Activated CD8-positive, alpha-beta memory T cell treated with anti-CD3 and anti-CD28 coated beads for 4 hours (primary cell): ENCODE results near the gene KRTAP5-8.
"Not testable (repeated sequence)": the region's sequence is repeated elsewhere in the genome, so short reads cannot be mapped to it uniquely, and the experiment has no call there.

Experiments used
- DNase-seq, 2 donors: peaks; one replicate each; pipeline ENCODE4 v3.0.0-alpha.2; 2020; ENCODE audit warnings: low read depth in 2 of 2

KRTAP5-8 gene, protein sequence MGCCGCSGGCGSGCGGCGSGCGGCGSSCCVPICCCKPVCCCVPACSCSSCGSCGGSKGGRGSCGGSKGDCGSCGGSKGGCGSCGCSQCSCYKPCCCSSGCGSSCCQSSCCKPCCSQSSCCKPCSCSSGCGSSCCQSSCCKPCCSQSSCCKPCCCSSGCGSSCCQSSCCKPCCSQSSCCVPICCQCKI

DNA sequence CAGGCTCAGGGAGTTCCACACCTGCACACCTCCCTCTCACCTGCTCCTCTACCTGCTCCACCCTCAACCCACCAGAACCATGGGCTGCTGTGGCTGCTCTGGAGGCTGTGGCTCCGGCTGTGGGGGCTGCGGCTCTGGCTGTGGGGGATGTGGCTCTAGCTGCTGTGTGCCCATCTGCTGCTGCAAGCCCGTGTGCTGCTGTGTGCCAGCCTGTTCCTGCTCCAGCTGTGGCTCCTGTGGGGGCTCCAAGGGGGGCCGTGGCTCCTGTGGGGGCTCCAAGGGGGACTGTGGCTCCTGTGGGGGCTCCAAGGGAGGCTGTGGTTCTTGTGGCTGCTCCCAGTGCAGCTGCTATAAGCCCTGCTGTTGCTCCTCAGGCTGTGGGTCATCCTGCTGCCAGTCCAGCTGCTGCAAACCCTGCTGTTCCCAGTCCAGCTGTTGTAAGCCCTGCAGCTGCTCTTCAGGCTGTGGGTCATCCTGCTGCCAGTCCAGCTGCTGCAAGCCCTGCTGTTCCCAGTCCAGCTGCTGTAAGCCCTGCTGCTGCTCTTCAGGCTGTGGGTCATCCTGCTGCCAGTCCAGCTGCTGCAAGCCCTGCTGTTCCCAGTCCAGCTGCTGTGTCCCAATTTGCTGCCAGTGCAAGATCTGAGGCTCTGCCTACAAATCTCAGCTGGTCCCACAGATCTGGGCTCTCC, at the start of gene KRTAP5-8:
TSS of gene KRTAP5-8 (plus strand) at position 49 of the 689 bp plus-strand sequence. CDS start at position 80, 31 bp downstream.
- DNase-seq = not testable (repeated sequence)

DNA sequence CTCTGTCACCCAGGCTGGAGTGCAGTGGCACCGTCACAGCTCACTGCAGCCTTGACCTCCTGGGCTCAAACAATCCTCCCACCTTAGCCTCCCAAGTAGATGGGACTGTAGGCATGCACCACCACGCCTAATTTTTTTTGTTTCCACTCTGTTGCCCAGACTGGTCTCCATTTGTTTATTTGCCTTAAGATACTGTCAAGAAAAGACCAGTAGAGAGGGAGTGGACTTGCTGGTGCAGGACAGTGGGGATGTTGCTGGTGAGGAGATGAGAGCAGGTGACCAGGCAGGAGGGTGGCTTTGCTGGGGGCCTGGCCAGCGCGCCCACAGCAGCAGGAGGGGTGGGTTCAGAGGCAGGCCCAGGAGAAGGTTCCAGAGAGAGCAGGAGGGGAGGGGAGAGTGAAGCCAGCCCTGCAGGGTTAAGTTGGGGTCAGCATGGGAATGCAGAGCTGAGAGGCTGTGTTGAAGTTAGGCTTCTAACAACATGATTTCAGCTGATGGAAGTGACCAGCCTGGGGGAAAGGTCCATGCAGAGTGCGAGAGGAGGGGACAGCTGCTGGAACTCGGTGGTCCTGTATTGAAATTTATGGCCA, 49.0 kb upstream of the KRTAP5-8 start:
- DNase-seq = no peak

DNA sequence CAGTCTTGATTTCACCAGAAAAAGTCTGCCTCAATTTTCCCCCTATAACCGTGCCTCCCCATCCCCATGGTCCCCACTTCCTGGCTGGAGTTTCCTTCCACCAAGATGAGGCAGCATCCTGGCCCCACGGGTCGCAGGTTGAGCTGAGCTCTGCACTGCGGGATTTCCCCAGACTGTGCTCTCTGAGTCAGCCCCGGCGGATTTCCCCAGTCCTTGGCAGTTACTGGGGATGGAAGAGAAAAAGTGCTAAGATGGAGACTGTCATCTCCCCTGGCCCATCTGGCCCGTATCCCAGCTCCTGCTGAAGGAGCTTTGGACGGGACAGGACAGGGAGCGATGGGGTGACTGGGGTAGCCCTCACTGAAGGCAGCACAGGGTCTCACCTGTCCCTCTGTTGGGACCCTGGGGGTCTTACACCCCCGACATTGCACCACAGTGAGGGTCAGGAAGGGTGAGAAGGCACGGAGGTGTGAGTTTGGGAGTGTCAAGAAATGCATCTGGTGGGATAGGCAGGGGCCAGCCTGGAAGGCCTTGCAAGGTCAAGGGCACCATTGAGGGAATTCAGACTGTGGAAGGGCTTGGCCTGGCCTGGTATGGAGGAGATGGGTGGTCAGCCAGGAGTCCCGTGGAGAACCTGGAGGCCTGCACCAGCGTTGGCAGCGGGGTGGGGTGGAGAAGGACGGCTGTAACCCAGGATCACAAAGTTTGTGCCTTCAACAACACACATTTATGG, 48.3 kb upstream of the KRTAP5-8 start:
- no peak for DNase-seq

DNA sequence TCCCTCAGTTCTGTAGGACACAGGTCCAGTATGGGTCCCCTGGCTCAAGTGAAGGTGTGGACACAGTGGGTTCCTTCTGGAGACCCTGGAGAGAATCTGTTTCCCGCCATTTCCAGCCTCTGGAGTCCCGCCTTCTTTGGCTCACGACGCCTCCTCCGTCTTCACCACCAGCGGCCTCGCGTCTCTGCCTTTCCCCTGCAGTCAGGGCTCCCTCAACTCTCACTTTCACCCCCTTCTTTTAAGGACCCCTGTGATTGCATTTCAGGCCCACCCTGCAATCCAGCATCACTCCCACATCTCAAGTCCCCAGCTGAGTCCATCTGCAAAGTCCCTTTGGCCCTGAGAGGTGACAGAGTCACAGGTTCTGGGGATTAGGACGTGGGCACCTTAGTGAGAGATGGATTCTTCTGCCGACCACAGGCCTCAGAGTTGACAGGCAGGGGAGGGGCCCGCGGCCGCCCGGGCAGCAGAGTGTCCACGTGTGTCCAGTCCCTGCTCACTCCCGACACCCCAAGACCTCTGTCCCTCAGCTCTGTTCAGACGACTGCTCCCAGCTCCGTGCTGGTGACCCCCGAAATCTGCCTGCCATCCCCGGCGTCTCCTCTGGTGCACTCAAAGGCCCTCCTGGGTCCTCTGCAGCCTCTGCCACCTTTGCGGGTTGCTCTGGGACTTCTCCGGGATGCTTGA, 47.6 kb upstream of the KRTAP5-8 start:
- no peak for DNase-seq

DNA sequence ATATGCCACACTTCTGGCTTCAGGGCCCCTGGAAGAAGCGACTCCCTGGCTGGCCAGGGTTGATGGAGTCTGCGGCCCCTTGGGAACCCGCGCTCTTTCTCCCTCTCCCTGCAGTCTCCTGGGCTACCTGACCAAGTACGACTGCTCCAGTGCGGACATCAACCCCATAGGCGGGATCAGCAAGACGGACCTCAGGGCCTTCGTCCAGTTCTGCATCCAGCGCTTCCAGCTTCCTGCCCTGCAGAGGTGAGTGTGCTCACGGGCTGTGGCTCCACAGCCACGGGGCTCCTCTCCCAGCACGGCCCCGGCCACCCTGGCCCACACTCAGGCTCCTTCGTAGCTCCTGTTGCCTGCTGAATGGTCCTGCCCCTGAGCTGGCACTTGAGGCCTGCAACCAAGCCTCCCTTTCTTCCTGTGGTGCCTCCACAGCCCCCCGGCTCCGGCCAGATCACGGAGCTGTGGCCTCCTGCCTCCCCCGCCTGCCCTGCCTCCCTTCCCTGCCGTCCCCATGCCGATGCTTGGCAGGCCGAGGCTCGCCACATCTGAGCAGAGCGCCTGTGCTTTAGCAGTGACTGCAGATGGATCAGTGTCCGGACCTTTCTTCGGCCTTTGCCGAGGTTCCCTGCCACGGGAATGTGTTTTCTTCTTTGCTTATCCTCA, 47.0 kb upstream of the KRTAP5-8 start:
- DNase-seq = no peak

DNA sequence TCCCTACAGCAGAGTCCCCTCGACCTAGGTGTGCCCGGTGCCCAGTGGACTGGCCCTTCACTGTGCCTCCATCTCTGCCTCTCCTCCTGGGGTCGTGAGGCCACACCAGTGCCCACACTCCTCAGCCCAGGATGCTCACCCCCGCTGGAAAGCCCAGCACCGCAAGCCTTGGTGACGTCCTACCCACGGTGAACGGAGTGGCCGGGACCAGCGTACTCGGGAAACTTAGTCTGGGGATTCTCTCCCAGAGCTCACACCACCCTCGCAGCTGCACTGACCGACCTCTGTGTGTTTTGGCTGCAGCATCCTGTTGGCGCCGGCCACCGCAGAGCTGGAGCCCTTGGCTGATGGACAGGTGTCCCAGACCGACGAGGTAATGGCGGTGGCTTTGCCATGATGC, 46.3 kb upstream of the KRTAP5-8 start:
- DNase-seq = no peak

DNA sequence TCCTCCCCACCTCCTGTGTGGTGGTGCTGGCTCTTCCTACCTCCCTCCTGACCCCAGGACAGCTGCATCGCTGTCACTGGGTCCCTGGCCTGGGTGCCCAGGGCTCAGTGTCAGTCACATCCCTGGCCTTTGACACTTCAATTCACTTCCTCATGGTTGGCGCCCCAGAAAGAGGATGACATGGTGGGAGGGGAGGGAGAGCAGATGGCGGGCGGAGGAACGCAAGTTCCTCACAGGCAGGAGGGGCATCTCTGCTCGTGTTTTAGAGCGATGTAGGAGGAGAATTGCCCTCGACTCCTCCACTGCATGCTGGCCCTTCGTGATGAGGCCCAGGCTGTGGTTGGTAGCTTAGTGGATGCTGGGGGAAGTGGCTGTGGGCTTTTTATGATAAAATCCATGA, 45.9 kb upstream of the KRTAP5-8 start:
- no peak for DNase-seq

DNA sequence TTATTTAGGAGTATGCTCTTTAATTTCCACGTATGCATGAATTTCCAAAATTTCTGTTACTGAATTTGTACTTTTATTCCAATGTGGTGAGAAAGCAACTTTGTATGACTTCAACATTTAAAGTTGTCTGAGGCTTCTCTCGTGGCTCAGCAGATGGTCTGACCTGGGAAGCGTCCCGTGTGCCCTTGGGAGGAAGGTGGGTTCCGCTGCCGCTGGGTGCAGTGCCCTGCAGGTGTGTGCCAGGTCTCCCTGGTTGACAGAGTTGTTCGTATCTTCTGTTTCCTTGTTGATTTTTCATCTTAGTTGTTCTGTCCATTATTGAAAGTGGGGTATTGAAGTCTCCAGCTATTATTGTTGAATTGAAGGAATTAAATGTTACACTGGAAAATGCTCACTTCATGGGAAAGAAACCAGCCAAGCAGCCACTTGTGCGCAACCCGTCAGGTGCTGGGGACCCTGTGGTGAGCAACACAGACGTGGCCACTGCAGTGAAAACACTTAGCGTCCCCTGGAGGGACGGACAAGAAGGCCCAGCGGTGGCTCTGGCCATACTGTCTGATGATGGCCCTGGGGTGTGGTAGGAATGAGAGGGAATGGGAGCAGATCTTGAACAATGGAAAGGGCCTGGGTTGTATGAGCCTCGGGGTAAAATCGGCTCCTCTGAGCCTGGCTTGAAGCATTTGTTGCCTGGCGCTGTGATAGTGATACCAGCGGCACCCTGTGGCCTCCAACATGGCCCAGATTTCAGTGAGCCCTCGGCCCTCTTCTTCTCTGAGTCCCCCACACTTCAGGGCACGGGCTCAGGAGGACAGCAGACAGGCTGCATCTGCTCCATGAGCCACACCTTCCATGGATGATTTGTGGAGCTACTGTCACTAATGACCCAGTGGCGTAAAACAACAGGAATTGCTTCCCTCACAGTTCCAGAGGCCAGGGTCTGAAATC, 42.3 kb upstream of the KRTAP5-8 start:
- no peak for DNase-seq

DNA sequence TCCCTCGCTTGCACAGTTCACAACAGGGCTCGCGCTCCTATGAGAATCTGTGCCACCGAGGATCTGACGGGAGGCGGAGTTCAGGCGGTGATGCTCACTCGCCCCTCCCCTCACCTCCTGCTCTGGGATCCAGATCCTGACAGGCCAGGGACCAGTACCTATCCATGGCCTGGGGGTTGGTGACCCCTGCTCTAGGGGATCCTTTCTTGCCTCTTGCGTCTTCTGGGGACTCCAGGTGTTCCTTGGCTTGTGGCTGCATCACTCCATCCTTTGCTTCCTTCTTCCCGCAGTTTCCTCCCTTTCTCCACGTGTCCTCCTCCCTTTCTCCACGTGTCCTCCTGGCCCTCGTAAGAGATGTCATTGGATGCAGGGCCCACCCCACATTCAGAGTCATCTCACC, 41.4 kb upstream of the KRTAP5-8 start:
- no peak for DNase-seq

DNA sequence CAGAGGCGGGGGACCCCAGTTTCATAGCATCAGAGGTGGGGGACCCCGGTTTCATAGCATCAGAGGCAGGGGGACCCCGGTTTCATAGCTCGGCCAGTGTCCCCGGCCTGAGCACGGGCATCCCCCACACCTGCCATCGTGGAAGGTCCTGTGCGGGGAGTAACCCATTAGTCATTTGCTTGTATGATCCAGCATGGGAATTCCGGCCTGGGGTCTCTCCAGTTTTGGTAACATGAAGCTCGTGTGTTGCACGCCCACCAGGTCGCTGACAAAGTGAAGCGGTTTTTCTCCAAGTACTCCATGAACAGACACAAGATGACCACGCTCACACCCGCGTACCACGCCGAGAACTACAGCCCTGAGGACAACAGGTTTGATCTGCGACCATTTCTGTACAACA, 39.7 kb upstream of the KRTAP5-8 start:
- DNase-seq = no peak

DNA sequence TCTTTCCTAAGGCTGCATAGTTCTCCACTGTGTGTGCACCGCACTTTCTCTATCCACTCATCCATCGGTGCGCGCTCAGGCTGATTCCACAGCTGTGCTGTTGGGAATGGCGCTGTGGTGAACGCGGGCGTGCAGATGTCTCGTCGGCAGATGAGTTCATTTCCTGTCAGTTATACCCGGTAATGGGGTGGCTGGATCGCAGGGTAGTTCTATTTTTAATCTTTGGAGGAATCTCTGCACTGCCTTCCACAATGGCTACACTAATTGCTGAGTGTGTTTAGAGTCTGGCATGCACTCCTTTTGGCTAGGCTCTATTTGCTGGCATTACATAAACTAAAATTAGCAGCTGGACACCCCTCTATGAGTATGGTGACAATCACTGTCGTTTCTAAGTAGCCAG, 38.7 kb upstream of the KRTAP5-8 start:
- DNase-seq = no peak

DNA sequence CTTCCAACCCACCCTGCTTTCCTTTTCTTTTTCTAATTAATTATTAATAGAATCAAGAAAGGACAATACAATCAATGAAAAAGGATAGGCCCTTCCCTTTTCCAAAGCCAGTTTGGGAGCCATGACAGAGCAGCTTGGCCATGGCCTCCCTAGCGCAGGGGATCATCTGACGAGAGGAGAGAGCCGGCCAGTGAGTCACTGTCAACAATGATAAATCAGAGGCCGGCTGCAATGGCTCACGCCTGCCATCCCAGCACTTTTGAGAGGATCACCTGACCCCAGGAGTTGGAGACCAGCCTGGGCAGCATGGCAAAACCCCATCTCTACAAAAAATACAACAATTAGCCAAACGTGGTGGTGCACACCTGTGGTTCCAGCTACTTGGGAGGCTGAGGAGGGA, 38.3 kb upstream of the KRTAP5-8 start:
- DNase-seq = no peak

DNA sequence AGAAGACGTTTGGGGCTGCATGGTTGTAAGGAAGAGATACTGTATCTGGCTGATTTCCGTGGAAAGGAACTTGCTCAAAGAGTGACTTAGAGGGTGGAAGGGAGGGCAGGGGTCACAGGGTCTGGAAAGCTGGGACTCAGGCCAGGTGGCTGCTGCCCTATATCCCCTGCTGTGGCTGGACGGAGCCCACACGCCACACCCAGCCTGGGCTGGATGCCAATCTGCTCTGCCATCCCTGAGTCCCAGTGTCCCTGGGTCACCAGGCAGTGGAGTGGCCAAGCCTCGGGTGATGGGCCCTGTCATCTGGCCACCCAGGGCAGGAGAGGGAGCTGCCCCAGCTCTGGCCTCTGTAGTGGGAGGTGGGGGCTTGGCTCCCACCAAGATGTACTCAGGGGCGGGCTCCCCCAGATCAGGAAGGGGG, 37.2 kb upstream of the KRTAP5-8 start:
- DNase-seq = no peak

DNA sequence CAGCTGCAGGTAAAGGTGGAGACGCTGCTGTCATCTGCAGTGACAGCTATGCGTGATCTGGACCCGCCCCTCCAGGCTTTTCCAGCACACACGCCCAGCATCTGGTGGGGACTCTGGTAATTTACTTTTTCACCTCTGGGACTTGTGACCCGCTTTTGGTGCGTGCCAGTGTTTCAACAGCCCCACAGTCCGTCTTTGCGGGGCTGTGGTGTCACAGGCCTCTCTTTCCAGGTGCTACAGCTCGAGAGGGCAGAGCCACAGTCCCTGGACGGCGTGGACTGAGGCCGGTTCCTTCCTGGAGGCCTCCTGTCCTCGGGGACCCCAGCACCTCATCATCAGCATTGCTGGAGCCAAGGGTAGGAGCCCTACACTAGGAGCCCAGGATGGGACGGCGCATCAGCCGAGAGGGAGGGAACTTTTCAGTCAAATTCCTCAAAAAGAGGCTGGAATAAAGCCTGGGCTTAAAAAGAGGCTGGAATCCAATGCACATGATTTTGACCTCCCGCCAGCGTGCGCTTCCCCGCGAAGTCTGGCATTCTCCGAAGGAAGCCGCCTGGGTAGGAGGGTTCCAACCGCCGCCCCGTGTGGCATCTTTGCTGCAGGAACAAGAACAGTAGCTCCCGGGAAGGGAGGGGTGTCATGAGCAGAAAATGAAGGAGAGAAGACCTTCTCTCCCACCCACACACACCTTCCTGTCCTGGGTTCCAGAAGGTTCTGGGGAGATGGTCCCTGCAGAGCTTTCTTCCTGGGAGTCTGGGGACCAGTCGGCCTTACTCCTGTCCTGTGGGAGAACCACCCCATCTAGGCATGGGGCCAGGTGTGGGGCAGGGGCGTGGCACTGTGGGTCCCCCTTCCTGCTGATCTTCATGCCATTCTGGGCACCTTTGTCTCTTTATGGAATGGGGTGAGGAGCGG, 36.5 kb upstream of the KRTAP5-8 start:
- DNase-seq = no peak

DNA sequence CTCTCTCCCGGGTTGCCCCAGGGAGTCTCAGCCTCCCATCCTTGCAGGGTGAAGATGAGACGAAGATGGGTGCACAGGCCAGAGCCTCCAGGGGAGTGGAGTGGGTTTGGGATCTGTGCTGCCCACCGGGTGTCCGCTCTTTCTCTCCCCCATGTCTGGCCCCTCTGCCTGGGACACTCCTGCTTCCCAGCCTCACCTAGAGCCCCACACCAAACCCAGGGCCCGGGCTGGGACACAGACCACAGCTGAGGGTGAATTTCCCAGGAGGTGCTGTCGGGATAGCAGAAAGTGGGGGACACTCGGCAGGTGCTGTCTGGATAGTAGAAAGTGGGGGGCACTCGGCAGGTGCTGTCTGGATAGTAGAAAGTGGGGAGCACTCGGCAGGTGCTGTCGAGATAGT, 35.8 kb upstream of the KRTAP5-8 start:
- no peak for DNase-seq

DNA sequence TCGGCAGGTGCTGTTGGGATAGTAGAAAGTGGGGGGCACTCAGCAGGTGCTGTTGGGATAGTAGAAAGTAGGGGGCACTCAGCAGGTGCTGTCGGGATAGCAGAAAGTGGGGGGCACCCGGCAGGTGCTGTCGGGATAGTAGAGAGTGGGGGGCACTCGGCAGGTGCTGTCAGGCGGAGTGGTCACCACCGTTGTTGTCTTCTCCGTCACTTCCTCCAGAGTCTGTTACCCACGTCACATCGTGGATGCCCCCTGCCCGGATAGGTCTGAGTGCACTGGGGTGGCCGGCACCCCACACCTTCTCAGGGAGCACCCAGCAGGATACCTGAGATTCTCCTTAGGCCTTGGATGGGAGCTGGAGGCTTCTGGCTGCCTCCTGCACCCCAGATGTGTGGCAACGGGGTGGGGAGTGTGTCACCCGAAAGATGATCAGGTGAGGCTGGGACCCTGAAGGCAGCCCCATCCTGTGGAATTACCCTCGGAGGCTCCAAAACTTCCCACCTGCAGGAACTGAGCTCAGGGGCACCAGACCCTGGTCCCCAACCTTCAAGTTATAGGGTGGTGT, 34.9 kb upstream of the KRTAP5-8 start:
- no peak for DNase-seq

DNA sequence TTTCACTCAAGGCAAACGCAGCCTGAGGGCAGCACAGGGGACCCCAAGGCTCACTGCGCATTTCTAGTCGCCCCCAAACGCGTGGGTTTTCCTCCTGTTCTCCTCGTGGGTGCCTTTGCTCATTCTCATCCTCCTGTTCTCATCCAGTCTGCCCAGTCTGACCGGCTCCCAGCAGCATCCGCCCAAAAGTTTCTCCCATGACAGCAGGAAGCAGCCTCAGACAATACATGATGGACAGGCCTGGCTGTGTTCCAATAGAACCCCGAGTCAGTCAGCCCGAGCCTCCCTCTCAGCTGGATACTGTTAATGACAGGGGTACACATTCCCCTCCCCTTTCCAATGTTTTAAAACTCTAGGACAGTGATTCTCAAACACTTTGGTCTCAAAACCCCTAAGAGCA, 33.3 kb upstream of the KRTAP5-8 start:
- DNase-seq = no peak

DNA sequence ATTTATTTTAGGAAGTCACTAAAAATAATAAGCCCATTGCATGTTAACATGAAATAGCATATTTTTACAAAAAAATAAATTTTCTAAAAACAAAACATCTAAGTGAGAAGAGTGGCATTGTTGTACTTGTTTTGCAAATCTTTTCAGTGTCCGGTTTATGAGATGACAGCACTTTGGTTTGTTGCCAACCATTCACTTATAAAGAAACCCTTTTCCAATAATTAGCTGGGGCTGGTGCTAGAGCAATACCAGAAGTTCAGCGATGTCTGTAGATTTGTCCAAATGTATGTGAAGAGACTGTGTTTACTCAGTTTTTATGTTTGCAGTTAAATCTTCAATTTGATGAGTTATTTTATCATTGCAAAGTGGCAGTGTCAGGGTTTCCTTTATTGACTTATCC, 32.8 kb upstream of the KRTAP5-8 start:
- no peak for DNase-seq

DNA sequence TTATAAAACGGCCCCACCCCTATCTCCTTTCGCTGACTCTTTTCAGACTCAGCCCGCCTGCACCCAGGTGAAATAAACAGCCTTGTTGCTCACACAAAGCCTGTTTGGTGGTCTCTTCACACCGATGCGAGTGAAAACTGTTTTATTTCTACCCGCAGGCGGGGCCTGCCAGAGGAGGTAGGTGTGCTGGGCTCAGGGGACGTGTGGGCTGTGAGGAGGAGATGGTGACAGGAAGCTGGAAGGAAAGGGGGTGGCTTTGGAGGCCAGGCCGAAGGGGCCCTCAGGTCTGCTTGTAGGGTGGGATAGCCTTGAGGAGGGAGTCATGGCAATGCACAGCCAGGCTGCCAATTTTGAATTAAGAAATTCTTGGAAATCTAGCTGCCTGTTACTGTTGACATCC, 32.0 kb upstream of the KRTAP5-8 start:
- no peak for DNase-seq
